Hippocampal formation (tissue), 2 donors: Measurements from ENCODE around the gene RRP9.
"Not testable (repeated sequence)": the region's sequence is repeated elsewhere in the genome, so short reads cannot be mapped to it uniquely, and the experiment has no call there.

Experiments
- DNase-seq, 2 donors: peaks; one replicate each; lab custom pipeline; 2025; lab: John Stamatoyannopoulos, UW

The RRP9 gene

DNA sequence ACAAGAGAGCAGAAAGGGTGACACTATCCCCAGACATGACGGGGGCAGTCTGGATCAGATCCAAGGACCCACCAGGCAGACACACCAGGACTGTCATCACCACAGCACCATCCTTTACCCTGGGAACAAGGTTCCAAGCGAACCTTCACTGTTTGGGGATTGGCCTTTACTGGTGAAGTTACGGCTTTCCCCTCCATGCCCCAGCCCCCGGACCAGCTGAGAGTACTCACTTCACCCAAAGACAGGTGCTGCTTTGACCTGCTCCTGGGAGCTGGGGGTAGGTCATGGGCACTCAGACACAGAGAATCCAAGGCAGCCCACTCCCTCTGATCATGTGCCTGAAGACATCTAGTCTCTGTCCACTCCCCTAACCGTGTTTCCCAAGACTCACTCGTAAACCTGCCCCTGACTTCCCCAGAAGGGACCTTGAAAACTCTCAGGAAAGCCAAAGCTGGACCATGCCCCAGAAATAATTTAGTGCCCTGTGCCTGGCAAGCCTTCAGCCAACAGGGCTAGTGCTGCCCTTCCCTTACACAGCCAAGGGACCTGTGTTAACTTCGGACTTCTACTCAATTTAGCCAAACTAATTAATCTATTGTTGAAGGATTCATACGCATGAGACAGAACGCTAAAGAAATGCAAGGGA lies 2.8 kb downstream of the RRP9 start:
- DNase-seq = no peak

DNA sequence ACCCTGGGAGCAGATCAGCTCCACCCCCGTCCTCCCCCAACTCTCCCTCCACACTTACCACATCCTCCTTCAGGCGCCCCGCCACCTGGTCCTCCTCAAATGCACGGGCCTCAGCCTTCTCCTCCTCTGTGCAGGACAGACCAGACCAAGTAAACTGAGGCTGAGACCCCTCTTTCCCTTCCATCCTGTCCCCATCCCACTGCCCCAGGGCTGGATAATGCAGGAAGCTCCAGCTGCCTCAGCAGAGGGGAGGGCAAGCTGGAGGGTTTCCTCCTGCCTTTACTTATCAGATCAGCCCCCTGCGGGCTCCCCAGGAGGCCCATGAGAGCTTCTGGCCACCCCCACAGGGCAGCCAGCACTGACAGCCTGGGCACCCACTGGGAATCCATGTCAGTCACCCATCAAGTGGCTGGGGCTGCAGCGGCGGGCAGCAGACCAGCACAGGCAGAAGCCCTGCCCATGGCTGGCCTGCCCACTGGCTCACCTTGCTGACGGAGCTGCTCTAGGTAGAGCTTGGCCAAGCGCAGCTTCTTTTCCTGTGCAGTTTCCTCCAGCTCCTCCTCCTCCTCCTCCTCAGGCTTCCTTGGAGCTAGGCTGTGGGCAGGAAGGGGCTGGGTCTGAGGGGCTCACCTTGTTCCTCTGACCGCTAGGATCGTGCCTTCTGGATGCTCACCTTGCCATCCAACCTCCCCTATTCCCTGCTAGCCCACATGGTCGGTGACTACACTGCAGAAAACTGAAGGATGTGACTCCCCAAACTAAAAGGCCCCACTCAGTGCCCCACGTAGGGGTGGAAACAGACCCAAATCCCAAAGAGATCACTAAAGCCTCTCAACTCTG lies 3.9 kb downstream of the RRP9 start:
- no peak for DNase-seq

DNA sequence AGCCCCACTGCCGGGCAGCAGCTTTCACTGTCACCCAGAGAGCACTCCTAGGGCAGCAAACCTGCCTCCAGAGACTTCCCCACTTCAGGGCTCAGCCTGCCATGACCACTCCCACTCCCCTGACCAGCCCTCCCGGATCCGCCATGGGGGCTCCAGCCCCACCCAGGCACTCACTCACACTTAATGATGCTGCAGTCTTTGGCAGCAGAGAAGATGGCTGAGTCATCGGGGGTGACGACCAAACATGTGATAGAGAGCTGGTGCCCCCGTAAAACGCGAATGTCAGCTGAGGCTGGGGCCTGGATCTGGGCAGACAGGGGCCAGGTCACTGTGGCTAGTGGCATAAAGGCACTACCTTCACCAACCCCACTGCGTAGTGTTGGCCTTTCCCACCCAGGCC lies 4.7 kb downstream of the RRP9 start:
- DNase-seq = no peak

DNA sequence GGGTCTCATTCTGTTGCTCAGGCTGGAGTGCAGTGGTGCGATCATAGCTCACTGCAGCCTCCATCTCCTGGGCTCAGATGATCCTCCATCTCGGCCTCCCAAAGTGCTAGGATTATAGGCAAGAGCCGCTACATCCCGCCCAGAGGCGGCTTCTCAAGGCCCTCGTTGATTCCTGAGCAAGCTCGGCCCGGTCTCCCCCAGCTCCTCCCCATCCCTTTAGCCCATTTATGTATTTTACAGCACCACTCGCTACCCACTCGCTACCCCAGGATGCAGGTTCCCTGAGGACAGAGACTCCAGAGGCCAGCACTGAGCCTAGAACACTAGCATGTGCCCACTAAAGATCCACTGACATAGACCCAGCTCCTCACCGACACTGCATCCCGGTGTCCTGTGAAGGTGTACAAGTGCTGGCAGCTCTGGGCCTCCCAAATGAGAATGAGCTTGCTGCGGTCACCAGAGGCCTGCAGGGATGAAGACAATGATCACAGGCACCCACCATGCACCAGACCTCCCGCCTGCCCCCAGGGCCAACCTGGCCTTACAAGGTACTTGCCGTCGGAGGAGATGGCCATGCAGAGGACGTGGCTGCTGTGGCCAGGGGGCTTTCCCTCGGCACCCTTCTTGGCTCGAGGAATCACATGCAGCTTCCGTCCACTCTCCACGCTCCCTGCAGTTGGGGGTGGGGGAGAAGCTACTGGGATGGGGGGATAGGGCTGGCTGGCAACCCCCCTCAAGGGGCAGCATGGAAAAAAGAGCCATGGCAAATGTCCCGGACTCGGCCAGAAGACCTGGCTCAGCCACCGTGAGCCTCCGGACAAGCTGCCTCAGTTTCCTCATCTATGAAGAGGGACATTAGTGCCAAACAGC lies 5.6 kb downstream of the RRP9 start:
- DNase-seq = no peak

DNA sequence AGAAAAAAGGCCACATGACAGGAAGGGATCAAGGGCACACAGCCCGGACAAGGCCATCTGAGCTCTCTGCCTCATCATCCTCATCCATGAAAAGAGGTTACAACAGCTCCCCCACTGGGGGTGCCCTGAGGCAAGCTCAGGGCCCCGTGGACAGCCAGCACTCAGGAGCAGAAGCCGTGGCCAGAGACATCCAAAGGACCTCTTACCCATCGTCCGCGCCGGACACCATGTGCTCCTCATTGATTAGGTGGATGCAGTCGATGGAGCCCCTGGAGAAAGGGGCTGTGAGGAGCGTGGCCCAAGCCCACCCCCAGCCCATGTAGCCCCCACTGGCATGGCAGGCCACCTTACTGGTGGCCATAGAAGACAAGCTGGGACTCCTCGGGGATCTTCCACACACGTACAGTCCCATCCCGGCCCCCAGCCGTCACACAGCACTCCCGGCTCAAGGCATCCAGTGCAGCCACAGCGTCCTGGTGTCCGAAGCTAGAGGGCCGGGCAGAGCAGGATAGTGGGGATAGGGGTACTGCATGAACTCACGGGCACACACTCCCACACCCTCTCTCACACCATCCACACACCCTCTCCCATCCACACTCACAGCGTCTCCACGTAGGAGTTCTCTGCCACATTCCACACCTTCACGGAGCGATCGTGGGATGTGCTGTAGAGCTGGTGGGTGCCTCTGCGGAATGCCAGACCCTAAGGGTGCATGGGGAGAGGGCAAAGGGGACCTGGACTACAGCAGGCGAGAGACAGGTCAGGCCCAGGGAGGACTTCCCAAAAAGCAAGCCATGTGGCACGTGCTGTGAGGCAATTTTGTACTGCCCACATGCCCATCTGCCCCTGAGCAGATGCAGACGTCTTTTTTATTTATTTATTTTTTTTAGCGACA lies 6.5 kb downstream of the RRP9 start:
- no peak for DNase-seq

DNA sequence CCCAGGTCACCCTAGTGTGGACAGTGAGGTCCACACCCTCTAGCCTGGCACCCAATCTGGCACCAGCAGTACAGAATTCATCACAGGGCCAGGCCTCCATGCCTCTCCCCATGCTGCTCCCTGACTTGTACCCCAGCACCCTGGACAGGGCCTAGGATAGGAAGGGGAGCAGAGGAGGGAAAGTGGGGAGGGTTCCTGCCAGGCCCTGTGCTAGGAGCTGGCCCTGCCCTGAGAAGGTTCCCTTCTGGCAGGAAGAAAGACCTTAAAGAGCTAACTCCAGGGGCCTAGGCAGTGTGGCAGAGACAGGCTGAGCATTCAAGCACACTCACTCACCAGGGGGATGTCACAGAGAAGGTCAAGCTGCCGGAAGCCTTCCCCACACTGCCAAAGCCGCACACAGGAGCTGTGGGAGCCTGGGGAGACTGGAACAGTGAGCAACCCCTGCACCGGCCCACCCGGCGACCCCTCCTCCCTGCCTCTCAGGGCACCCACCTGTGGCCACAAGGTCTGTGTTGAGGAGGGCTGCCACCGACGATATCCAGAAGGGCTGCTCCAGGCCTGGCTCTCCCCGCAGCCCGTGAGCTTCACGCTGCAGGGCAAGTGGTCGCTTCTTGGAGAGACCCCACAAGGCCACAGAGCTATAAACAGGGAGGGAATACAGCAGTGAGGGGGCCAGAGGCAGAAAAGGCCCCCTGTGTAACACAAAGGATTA lies 7.4 kb downstream of the RRP9 start:
- DNase-seq = no peak

DNA sequence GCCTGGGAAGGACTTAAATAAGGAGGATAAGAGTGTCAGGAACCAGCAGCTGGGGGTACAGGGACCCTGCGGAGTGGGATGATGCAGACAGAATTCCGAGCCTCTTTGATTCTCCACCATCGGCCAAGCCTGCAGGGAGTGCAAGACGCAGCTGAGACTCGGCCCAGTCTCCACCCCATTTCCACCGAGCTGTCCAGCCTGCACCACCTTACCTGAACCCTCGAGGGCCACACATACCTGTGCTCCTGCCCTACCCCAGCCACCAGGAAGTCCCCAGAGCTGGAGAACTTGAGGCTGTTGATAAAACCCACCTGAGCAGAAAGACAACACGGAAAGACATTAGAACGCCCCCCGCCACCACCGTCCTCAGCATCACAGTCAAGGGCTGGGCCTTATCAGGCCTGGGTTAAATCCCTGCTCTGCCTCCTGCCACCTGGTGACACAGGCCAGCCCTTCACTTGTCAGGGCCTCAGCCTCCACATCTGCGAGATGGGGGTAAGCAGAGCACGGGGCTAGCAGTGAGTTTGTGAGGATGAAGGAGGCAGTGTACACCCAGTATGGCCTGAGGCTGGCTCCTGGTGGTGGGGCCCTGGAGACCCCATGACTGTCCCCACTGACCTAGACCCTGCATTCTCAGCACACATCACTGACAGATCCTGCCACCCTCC lies 8.1 kb downstream of the RRP9 start:
- no peak for DNase-seq

DNA sequence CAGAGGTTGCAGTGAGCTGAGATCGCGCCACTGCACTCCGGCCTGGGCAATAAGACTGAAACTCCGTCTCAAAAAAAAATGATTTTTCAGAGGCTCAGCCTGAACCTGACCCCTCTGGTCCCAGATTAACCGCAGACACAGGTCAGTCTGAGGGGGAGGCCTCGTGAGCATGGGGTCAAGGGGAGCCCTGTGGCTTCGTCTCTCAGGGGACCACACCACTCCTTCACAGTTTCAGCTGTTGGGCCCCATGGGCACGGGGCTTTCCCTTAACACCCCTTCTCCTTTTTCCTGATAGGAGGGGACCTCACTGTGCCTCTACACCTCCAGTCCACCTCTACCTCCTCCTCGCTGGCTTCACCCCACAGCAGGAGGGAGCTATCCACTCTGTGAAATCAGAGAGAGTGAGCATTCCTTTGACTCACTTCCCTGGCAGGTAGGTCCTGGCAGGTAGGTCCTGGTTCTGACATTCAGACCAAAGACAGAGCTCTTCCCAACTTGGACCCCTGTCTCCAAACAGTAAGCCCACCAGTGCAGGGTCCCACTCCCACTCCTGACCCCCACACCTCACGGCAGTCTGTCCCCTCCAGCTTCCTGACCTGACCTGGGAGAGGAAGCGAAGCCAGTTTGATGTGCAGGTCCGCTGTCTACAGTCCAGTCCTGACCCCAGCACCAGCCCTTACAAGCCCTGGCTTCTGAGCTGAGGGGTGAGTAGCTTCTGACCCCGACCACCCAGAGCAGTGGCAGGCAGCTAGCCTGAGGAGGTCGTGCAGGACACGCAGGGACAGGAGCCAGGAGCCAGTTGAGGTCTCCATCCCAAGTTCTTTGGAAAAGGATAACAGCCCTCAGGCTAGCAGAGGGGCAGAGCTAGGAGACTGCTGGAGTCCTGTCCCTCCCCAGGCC lies 9.0 kb downstream of the RRP9 start:
- DNase-seq = no peak

DNA sequence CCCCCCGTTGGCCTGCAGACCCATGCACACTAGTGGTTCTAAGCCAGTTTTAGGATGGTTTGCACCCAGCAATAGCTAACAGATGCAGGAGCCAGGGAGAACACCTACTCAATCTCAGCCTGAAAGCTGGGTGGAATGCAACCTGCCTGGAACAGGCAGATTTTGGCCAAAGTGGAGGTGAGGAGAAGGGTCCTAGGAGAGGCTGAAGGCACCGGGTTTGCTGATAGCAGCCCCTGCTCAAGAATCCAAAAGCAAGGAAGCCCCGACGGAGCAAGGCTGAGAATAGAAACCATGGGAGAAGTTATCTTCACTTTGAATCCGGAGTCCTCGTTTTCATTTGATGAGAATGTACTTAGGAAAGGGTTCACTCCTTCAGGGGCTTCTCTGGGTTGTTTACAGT lies 9.9 kb downstream of the RRP9 start:
- no peak for DNase-seq

DNA sequence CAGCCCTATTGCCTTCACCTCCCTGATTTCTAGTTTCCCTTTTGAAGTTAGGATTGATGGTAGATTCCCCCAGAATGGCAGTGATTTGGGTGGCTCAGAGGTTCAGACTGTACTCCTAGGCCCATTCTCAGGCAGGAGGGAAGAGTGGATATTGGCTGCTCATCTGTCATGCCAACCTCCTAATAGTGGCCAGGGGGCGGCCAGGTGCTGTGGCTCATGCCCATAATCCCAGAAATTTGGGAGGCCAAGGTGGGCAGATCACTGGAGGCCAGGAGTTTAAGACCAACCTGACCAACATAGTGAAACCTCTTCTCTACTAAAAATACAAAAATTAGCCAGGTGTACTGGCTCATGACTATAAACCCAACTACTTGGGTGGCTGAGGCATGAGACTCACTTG lies 11.3 kb downstream of the RRP9 start:
- no peak for DNase-seq

DNA sequence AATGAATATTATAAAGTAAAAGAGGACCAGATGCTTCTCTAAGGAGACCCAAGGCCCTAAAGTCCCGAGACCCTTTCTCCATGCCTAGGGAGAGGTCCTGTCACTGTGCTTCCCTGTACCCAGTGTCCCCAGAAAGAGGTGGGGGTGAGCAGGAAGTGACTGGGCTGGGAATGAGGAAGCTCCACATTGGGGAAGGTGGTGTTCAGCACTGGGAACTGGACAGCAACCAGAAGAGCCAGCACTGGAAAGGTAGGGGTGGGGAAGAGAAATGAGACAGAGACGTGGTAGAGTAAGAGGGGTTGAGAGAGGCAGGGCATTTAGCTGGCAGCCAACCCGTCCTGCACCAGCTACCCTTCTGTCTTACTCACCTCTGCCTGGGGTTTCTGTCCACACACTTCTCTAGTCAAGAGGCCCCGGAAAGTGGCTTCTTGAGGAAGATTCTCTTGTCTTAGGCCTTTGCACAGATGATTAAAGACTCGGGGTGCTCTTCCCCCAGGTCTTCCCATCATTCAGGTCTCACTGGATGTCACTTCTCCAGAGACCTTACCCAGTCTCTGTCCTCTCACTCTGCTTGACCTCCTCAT lies 12.2 kb downstream of the RRP9 start:
- DNase-seq = no peak

DNA sequence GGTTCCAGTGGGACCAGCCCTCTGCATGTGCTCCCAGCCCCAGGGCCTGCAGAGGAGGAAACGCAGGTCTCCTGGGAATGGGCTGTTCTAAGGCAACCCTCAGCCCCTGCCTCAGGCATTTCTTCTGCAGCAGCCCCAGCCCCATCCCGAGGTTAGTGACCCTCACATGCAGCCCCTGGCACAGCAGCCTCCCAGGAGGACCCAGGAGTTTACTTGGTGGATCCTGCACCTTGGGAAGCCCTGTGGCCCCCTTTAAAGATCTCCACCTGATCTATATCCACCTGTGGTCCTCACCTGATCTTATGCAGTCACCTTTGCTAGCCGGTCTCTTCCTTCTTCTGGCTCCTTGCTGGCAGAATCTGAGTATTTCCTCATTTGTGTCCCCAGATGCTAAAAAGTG lies 12.7 kb downstream of the RRP9 start:
- DNase-seq = not testable (repeated sequence)

DNA sequence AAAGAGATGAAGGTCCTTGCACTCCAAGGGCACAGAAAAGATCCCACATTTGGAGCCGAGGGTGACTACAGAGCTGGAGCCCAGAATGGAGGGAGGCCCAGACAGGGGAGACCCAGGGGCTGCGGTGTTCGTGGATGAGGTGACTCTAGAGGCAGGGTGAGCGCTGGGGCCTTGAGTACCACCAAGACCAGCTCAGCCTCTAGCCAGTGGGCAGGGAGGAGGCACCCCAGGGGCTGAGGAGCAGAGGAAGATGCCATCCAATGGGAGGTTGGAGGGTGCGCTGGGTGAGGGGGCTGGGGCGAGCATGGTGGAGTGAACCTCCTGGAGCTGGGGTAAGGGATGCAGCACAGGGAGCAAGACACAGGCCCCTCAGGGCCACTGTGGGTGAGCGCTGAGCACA lies 13.3 kb downstream of the RRP9 start:
- no peak for DNase-seq

DNA sequence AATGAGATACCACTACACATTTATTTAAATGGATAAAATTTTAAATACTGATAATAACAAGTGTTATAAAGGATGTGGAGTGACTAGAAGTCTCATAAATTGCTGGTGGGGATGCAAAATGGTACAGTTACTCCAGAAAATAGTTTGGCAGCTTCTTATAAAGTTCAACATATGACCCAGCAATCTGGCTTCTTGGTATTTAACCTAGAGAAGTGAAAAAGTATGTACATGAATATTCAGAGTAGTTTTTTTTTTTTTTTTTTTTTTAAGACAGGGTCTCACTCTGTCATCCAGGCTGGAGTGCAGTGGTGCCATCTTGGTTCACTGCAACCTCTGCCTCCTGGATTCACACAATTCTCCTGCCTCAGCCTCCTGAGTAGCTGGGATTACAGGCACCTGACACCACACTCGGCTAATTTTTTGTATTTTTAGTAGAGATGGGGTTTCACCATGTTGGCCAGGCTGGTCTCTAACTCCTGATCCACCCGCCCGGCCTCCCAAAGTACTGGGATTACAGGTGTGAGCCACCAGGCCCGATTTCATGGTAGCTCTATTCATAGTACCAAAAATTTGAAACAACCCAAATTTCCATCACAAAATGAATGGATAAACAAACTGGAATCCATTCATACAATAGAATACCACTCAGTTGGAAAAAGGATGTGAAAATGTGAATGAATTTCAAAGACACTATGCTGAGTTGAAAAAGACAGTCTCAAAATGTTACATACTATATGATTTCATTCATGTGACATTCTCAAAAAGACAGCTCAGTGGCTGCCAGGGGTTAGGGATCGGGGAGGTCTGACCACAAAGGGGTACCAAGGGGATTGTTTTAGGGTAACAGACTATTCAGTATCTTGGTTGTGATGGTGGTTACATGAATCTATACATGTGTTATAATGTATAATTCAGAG lies 14.4 kb downstream of the RRP9 start:
- no peak for DNase-seq

DNA sequence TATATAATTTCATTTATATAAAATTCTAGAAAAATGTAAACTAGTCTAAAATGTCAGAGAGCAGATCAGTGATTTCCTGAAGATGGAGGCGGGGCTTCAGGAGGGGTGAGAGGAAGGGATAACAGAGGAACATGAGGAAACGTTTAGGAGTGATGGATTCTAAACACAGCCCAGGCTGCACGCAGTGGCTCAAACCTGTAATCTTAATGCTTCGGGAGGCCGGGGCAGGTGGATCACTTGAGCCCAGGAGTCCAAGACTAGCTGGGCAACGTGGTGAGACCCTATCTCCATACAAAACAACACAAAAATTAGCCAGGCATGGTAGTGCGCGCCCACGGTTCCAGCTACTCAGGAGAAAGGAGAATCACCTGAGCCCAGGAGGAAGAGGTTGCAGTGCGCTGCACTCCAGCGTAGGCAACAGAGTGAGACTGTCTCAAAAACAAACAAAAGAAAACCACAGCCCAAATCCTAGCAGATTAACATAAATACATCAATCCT lies 20.6 kb downstream of the RRP9 start:
- DNase-seq = no peak

DNA sequence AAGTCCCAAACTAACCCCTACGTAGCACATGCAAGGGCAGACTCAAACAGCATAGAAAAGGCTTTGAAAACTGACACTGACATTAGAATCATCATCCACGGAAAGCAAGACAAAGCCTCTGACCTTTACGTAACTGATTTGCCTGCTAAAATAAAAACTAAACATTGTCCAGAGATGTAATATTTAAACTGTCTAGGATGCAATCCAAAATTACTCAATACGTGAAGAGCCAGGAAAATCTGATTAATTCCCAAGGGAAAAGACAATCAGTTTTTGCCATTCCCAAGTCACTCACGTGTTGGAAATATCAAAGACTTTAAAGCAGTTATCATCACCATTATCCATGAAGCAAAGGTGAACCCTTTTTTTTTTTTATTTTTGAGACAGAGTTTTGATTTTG lies 25.3 kb downstream of the RRP9 start:
- no peak for DNase-seq

DNA sequence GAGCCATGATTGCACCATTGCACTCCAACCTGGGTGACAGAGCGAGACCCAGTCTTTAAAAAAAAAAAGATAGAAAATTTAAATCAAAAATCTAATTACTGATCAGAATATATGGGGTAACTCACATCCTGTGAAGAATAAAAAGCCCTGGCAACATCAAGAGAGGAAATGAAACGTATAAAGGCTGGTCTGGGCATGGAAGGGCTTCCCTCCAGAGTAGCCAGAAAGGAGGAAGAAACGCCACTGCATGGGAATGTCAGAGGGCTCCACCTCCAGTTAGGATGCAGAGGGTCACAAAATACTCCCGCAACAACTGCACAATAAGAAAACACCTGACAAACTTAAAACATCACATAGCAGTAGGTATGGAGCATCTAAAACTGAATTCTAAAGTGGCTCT lies 33.7 kb downstream of the RRP9 start:
- no peak for DNase-seq
